Measurements from ENCODE around the gene CHST15.
A peak's percentile ranks its signal among the peaks of the same experiment; 100 is the strongest.

The CHST15 gene

GRCh38 chr10:124025152-124025551 lies 68.2 kb downstream of the CHST15 start:
- DNase-seq, result no peak

GRCh38 chr10:124022066-124022465 lies 71.3 kb downstream of the CHST15 start:
- DNase-seq, result no peak

GRCh38 chr10:124020981-124021815 lies 72.2 kb downstream of the CHST15 start:
- DNase-seq, result peak; percentile 79

GRCh38 chr10:124019886-124020797 lies 73.3 kb downstream of the CHST15 start:
- DNase-seq, result no peak

GRCh38 chr10:124018886-124019525 lies 74.4 kb downstream of the CHST15 start:
- DNase-seq, result no peak

- no peak for DNase-seq
Measured at GRCh38 chr10:124017729-124018128, 75.7 kb downstream of the CHST15 start.

GRCh38 chr10:124016804-124017375 lies 76.5 kb downstream of the CHST15 start:
- DNase-seq, result no peak

GRCh38 chr10:124015991-124016390 lies 77.4 kb downstream of the CHST15 start:
- DNase-seq, result no peak

- DNase-seq, result no peak
Measured at GRCh38 chr10:124014416-124015154, 78.8 kb downstream of the CHST15 start.

- DNase-seq, result no peak
Measured at GRCh38 chr10:124013916-124014315, 79.5 kb downstream of the CHST15 start.

GRCh38 chr10:124012991-124013390 lies 80.4 kb downstream of the CHST15 start:
- no peak for DNase-seq

- no peak for DNase-seq
Measured at GRCh38 chr10:124012583-124012982, 80.8 kb downstream of the CHST15 start.

GRCh38 chr10:124012066-124012465 lies 81.3 kb downstream of the CHST15 start:
- DNase-seq, result no peak

- DNase-seq, result no peak
Measured at GRCh38 chr10:124011464-124011863, 81.9 kb downstream of the CHST15 start.

- no peak for DNase-seq
Measured at GRCh38 chr10:124010563-124011131, 82.8 kb downstream of the CHST15 start.

GRCh38 chr10:124010024-124010423 lies 83.4 kb downstream of the CHST15 start:
- DNase-seq, result no peak

GRCh38 chr10:124009231-124010015 lies 84.0 kb downstream of the CHST15 start:
- DNase-seq, result no peak

- DNase-seq, result no peak
Measured at GRCh38 chr10:124008681-124009080, 84.7 kb downstream of the CHST15 start.

GRCh38 chr10:124008187-124008586 lies 85.2 kb downstream of the CHST15 start:
- DNase-seq, result no peak

- DNase-seq, result no peak
Measured at GRCh38 chr10:124007773-124008145, 85.6 kb downstream of the CHST15 start.

Data from NCI-H1105 treated with DMSO at 0.1 percent for 48 hours (cell line).